Measurements from ENCODE around the gene PRIM2.
"Not testable (repeated sequence)": the region's sequence is repeated elsewhere in the genome, so short reads cannot be mapped to it uniquely, and the experiment has no call there.

PRIM2 gene

DNA sequence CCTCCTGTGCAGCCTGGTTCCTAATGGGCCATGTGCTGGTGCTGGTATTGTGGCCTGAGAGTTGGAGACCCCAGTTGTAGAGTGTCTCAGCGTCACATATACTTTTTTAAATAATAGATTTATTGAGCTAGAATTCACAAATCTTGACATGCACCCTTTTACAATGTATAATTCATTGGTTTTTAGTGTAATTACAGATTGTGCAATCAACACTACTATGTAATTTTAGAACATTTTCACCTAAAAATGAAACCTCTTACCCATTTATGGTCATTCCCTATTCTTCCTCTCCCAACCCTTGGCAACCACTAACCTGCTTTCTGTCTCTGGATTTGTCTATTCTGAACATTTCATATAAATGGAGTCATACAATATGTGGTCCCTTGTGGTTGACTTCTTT lies 10.6 kb downstream of the PRIM2 start:
- H3K27me3 ChIP-seq (ENCODE audit: control insufficient read depth in 1 of 2, insufficient read depth in 2 of 2, low read length in 2 of 2) = no peaks in the 10 kb centered on the region
- H3K36me3 ChIP-seq (ENCODE audit: insufficient read depth, low read length) = peaks cover 15% of the 10 kb centered on the region
- H3K9me3 ChIP-seq (ENCODE audit: low read length) = peaks cover 9% of the 10 kb centered on the region
- H3K27ac ChIP-seq (ENCODE audit: low read depth, low read length) = no peak overlapping the region
- no peak overlapping the region for H3K9ac ChIP-seq (ENCODE audit: low read length)
- H3K4me3 ChIP-seq (ENCODE audit: low read depth in 1 of 2, low read length in 2 of 2) = no peak overlapping the region
- H3K4me1 ChIP-seq (ENCODE audit: insufficient read depth, low read length) = no peaks in the 10 kb centered on the region

- H3K4me3 ChIP-seq (ENCODE audit: low read depth in 1 of 2, low read length in 2 of 2) = no peak overlapping the region
- no peaks in the 10 kb centered on the region for H3K27me3 ChIP-seq (ENCODE audit: control insufficient read depth in 1 of 2, insufficient read depth in 2 of 2, low read length in 2 of 2)
These were observed 12.5 kb downstream of the PRIM2 start for GRCh38 chr6:57329933-57330332.

GRCh38 chr6:57342148-57342669 lies 24.8 kb downstream of the PRIM2 start:
- Histone ChIP-seq H3K4me3 (ENCODE audit: low read depth in 1 of 2, low read length in 2 of 2) (no peak overlapping the region), H3K36me3 (ENCODE audit: insufficient read depth, low read length) (no peaks in the 10 kb centered on the region), H3K27me3 (ENCODE audit: control insufficient read depth in 1 of 2, insufficient read depth in 2 of 2, low read length in 2 of 2) (no peaks in the 10 kb centered on the region), H3K9ac (ENCODE audit: low read length) (no peak overlapping the region), H3K4me1 (ENCODE audit: insufficient read depth, low read length) (no peaks in the 10 kb centered on the region), H3K9me3 (ENCODE audit: low read length) (no peaks in the 10 kb centered on the region), H3K27ac (ENCODE audit: low read depth, low read length) (no peak overlapping the region)

More at GRCh38 chr6:57329933-57330332, 12.5 kb downstream of the PRIM2 start:
- Histone ChIP-seq H3K9ac (ENCODE audit: low read length) (no peak overlapping the region), H3K27ac (ENCODE audit: low read depth, low read length) (no peak overlapping the region), H3K9me3 (ENCODE audit: low read length) (peaks cover 9% of the 10 kb centered on the region), H3K4me1 (ENCODE audit: insufficient read depth, low read length) (no peaks in the 10 kb centered on the region), H3K36me3 (ENCODE audit: insufficient read depth, low read length) (peaks cover 15% of the 10 kb centered on the region)

DNA sequence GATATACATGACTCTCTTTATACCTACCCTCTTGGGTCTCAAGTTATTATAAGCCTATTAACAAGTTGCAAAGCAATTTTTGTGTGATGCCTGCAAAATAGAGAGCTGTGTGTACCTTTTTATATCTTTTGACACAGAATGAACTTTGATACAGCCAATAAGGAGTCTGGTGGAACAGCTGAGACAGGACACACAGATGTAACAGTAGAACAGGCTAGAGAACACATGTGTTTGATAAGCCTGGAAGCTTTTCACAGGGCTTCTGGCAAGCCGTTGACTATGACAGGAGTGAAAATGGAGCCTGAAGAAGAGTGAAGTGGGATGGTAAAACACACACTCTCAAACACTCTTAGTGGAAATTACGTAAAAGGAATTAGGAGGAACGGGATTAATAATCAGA lies 25.9 kb downstream of the PRIM2 start:
- H3K36me3 ChIP-seq (ENCODE audit: insufficient read depth, low read length); H3K27ac ChIP-seq (ENCODE audit: low read depth, low read length); H3K9ac ChIP-seq (ENCODE audit: low read length); H3K4me1 ChIP-seq (ENCODE audit: insufficient read depth, low read length); H3K27me3 ChIP-seq (ENCODE audit: control insufficient read depth in 1 of 2, insufficient read depth in 2 of 2, low read length in 2 of 2); H3K4me3 ChIP-seq (ENCODE audit: low read depth in 1 of 2, low read length in 2 of 2); H3K9me3 ChIP-seq (ENCODE audit: low read length): not testable (repeated sequence)

DNA sequence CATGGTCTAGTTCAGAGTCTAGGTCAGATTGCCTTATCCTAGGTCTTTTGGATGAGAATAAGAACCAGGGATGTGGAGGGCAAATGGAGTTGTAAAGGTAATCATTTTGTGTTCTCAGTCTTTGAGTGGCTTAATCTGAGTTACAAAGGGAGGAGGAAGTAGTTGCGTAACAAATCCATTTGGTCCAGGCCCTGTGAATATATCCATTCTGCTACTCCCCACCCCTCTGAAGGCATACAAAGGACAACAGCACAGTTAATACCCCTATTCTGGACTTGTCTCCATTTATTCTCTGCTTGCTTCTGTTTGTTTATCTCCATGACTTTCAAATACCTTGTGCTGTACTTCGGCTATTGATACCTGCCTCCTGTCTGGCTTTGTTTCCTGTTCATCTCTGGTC lies 29.3 kb downstream of the PRIM2 start:
- H3K27me3 ChIP-seq (ENCODE audit: control insufficient read depth in 1 of 2, insufficient read depth in 2 of 2, low read length in 2 of 2); H3K9me3 ChIP-seq (ENCODE audit: low read length); H3K27ac ChIP-seq (ENCODE audit: low read depth, low read length); H3K36me3 ChIP-seq (ENCODE audit: insufficient read depth, low read length); H3K4me3 ChIP-seq (ENCODE audit: low read depth in 1 of 2, low read length in 2 of 2); H3K4me1 ChIP-seq (ENCODE audit: insufficient read depth, low read length); H3K9ac ChIP-seq (ENCODE audit: low read length): not testable (repeated sequence)

GRCh38 chr6:57347597-57347996 lies 30.2 kb downstream of the PRIM2 start:
- not testable (repeated sequence) for H3K27ac ChIP-seq (ENCODE audit: low read depth, low read length); H3K9me3 ChIP-seq (ENCODE audit: low read length); H3K36me3 ChIP-seq (ENCODE audit: insufficient read depth, low read length); H3K4me1 ChIP-seq (ENCODE audit: insufficient read depth, low read length); H3K4me3 ChIP-seq (ENCODE audit: low read depth in 1 of 2, low read length in 2 of 2); H3K9ac ChIP-seq (ENCODE audit: low read length); H3K27me3 ChIP-seq (ENCODE audit: control insufficient read depth in 1 of 2, insufficient read depth in 2 of 2, low read length in 2 of 2)

- not testable (repeated sequence) for H3K27ac ChIP-seq (ENCODE audit: low read depth, low read length); H3K36me3 ChIP-seq (ENCODE audit: insufficient read depth, low read length); H3K4me3 ChIP-seq (ENCODE audit: low read depth in 1 of 2, low read length in 2 of 2); H3K9ac ChIP-seq (ENCODE audit: low read length); H3K4me1 ChIP-seq (ENCODE audit: insufficient read depth, low read length); H3K9me3 ChIP-seq (ENCODE audit: low read length); H3K27me3 ChIP-seq (ENCODE audit: control insufficient read depth in 1 of 2, insufficient read depth in 2 of 2, low read length in 2 of 2)
These were observed 33.0 kb downstream of the PRIM2 start for GRCh38 chr6:57350443-57350842.

- H3K27ac ChIP-seq (ENCODE audit: low read depth, low read length); H3K4me3 ChIP-seq (ENCODE audit: low read depth in 1 of 2, low read length in 2 of 2); H3K9me3 ChIP-seq (ENCODE audit: low read length); H3K4me1 ChIP-seq (ENCODE audit: insufficient read depth, low read length); H3K9ac ChIP-seq (ENCODE audit: low read length); H3K36me3 ChIP-seq (ENCODE audit: insufficient read depth, low read length); H3K27me3 ChIP-seq (ENCODE audit: control insufficient read depth in 1 of 2, insufficient read depth in 2 of 2, low read length in 2 of 2): not testable (repeated sequence)
These were observed 35.2 kb downstream of the PRIM2 start for GRCh38 chr6:57352596-57352995.

DNA sequence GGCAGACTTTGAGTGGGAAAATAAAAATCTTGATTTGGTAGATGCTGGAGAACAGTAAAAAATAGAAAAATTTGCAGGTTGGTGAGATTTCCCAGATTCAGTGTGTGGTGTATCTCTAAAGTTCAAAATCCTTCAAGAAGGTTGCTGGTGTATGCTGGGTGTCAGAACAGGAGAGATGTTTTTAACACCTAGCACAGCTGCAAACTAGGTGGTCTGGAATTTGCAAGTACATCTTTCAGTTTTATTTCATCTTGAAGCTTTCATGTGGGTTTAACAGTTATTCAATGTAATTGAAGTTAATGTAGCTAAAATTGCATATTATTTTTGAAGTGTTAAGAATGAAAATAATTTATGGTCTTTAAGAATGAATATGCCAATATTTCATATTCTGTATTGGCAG lies 40.9 kb downstream of the PRIM2 start:
- not testable (repeated sequence) for H3K27ac ChIP-seq (ENCODE audit: low read depth, low read length); H3K27me3 ChIP-seq (ENCODE audit: control insufficient read depth in 1 of 2, insufficient read depth in 2 of 2, low read length in 2 of 2); H3K9me3 ChIP-seq (ENCODE audit: low read length); H3K4me3 ChIP-seq (ENCODE audit: low read depth in 1 of 2, low read length in 2 of 2); H3K4me1 ChIP-seq (ENCODE audit: insufficient read depth, low read length); H3K9ac ChIP-seq (ENCODE audit: low read length); H3K36me3 ChIP-seq (ENCODE audit: insufficient read depth, low read length)

DNA sequence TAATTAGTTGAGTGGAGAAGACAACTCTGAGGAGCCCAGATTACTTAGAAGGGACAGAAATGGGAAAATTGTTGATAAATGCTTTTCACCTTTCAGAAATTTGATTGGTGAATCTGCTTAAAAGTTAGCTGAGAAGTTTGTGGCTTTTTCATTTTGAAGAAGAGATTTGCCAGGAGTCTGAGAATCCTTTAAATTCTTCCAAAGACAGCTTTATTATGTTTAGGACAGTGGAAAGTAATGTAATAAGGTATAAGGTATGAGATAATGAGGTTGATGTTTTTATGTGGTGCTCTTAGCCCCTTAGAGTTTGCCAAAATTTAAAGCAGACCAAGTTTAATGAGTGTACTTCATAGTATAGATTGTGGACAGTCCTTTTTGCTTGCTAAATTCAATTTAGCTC lies 42.3 kb downstream of the PRIM2 start:
- not testable (repeated sequence) for H3K4me3 ChIP-seq (ENCODE audit: low read depth in 1 of 2, low read length in 2 of 2); H3K9ac ChIP-seq (ENCODE audit: low read length); H3K27me3 ChIP-seq (ENCODE audit: control insufficient read depth in 1 of 2, insufficient read depth in 2 of 2, low read length in 2 of 2); H3K9me3 ChIP-seq (ENCODE audit: low read length); H3K27ac ChIP-seq (ENCODE audit: low read depth, low read length); H3K4me1 ChIP-seq (ENCODE audit: insufficient read depth, low read length); H3K36me3 ChIP-seq (ENCODE audit: insufficient read depth, low read length)

GRCh38 chr6:57362340-57362739 lies 44.9 kb downstream of the PRIM2 start:
- H3K27me3 ChIP-seq (ENCODE audit: control insufficient read depth in 1 of 2, insufficient read depth in 2 of 2, low read length in 2 of 2); H3K4me3 ChIP-seq (ENCODE audit: low read depth in 1 of 2, low read length in 2 of 2); H3K9me3 ChIP-seq (ENCODE audit: low read length); H3K9ac ChIP-seq (ENCODE audit: low read length); H3K4me1 ChIP-seq (ENCODE audit: insufficient read depth, low read length); H3K27ac ChIP-seq (ENCODE audit: low read depth, low read length); H3K36me3 ChIP-seq (ENCODE audit: insufficient read depth, low read length): not testable (repeated sequence)

DNA sequence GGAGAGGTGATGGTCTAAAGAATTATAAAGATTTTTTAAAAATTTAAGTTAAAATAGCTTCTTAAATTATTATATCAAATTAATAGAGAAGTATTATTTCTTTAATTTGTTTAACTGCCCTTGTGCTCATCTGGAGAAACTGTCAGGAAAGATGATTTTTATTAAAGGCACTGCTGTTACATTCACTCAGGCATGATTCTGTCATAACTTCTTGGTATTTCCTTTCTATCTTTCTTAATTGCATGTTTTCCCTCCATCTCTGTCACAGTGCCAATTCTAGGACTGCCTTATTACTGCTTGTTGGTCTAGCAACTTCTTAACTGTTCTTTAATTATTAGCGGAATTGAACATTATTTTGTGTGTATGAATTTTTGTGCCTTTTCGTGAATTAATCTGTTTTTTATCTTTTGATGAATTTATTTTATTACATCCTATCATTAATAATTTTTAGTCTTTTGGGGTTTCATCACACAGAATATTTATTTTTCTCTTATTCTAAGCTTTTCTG lies 47.7 kb downstream of the PRIM2 start:
- H3K4me1 ChIP-seq (ENCODE audit: insufficient read depth, low read length); H3K36me3 ChIP-seq (ENCODE audit: insufficient read depth, low read length); H3K9me3 ChIP-seq (ENCODE audit: low read length); H3K4me3 ChIP-seq (ENCODE audit: low read depth in 1 of 2, low read length in 2 of 2); H3K27ac ChIP-seq (ENCODE audit: low read depth, low read length); H3K27me3 ChIP-seq (ENCODE audit: control insufficient read depth in 1 of 2, insufficient read depth in 2 of 2, low read length in 2 of 2); H3K9ac ChIP-seq (ENCODE audit: low read length): not testable (repeated sequence)

Data from muscle layer of colon (tissue), 2 donors.